HK-2 (cell line): Measurements from ENCODE around the gene NNT.
A peak's percentile ranks its signal among the peaks of the same experiment; 100 is the strongest.
"Not testable (repeated sequence)": the region's sequence is repeated elsewhere in the genome, so short reads cannot be mapped to it uniquely, and the experiment has no call there.

ENCODE experiments used
- DNase-seq: peaks from one replicate; pipeline ENCODE4 v3.0.0-alpha.2; 2018; ENCODE audit not compliant: unreplicated experiment

NNT gene

DNA sequence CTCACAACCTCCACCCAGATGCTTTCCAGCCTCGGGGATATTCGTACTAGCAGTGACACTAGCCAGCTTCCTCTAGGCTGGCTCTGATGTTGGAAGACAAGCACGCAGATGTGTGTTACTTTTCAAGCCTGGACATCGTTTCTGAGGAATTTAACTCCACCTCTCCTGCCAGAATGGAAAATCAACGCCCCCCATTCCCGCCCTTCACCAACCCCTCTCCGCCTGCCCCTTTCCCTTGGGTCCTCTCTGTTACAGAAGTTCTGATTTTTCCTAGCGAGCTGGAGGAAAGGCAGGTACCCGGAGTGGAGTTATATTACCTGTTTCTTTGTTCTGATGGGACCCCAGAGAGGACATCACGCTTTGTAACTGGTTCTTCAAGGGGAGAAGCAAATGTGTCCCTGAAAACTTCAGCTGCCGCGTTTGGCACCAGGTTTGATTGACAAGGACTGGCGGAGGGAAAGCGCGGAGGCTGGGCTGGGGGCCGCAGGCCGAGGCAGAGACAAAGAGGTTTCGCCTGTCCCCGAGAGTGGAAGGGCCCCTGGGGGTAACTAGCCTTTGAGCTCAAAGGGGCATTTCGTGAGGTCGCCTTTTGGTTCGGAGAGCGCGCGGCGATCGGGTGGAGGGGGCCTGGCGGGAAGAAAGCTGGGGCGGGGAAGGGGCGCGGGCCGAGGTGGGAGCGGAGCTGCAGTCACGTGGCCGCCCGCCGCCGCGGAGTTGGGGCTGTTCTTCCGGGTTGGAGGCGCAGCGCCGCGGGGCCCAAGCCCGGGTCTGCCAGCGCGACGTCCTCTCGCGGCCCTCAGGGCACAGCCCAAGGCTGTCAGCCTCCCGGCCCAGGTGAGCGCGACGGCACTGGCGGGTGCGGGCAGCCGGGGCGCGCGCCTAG, at the start of gene NNT:
TSS of gene NNT (plus strand) at position 720 of the 883 bp plus-strand sequence. CDS start 6,016 bp downstream, outside the sequence.
- peak; percentile 73 for DNase-seq

DNA sequence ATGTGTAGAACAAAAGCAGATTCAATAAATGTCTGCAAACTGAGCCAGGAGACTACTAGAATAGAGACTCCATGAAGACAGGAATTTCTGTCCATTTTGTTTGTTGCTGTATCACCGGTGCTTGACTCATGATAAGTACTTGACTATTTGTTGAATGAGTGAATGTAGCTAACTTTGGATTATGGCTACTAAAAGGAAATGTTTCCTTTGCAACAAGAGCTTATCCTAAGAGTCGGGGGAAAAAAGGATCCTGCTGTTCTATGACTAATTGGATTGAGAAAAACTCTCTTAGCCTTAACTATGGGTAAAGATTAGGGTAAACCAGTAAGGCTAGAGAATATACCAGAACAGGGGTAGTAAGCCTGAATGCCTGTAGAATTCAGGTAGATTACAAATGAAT, 49.6 kb upstream of the NNT start:
- DNase-seq = no peak

DNA sequence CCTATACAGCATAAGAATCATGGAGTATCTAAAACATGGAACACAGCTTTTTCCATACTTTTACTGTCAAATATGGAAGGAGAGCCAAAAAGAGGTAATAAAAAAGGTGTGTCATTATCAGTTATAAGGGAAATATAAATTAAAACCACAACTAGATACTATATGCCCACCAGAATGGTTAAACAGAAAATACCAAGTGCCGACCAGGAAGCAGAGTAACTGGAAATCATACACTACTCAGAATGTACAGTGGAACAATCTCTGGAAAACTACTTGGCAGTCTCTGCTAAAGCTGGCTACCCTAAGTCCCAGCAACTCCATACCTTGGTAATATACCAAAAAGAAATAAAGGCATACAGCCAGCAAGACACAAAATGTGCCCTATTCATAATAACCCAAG, 48.5 kb upstream of the NNT start:
- no peak for DNase-seq

DNA sequence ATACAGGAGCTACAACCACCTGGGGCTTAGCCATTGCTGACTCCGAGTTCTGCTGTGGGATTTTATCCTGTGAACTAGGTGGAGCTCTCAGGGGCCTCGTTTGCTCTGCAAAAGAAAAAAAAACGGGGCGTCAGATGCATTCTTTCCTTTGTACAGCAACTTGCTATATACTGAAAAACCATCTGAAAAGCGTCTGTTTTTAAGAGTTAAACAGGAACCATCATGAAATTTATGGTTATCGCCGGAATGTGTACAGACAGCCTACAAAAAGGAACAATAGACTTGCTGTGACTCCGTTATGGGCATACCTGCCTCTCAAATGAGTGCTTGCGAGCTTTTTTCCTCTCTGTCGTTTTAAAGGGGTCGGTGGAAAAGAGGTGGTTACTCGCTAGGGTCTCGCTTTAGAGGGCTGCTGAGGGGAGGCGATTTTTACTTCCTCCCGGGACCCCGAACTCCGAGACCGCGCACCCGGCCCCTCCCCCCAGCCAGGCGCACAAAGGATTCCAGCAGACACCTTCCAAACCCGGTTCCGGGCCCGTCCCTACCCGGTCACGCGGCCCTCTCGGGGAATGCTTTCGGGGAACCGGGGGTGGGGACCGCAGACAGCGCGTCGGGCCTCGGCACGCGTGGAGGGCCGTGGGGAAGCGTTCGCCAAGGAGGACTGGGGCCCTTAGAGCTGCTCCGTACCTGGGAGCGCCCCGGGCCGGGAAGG, 46.9 kb upstream of the NNT start:
- DNase-seq = peak; percentile 60

DNA sequence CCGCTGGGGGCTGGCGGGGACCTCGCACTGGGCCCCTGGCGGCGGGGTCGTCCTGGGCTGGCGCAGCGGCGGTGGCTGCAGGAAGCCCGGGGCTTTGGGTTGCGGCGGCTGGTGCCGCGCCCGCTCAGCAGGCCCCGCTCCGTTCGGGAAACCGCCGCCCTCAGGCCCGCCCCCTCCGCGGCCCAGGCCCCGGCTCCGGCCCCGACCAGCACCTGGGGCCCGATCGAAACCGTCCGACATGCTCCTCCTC, 46.4 kb upstream of the NNT start:
- not testable (repeated sequence) for DNase-seq

DNA sequence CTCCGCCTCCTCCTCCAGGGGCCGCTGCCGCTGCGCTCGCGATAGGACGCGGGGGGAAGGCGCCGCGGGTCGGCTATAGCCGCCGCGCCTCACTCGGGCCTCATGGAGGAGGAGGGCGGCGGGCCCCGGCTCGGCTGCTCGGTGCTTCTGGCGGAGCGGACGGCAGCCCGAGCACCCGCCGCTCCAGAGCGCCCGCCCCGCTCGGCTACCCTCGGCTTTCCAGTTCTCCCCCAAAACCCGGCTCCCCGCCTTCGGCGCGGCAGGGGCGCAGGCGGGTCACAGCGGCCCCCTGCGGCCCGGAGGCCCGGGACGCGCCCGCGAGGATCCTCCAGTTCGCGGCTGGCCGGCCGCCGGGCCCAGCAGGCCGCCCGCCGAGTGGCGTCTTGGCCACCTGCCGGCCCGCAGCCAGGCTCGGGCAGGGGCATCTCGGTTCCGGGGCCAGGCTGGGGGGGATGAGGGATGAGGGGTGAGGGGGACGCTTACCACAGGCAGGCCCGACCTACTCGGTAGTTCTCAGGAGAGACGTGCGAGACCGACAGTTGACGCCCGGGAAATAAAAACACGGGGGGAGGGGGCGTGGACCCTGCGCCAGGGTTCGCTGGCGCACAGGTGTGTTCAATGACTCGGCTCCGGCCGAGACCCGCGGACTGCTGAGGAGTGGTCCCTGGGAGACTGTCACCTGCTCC, 46.0 kb upstream of the NNT start, which contains the start of gene PAIP1:
TSS of gene PAIP1 (minus strand) at position 221 of the 686 bp plus-strand sequence. CDS start 231 bp downstream, outside the sequence.
- peak; percentile 85 for DNase-seq

DNA sequence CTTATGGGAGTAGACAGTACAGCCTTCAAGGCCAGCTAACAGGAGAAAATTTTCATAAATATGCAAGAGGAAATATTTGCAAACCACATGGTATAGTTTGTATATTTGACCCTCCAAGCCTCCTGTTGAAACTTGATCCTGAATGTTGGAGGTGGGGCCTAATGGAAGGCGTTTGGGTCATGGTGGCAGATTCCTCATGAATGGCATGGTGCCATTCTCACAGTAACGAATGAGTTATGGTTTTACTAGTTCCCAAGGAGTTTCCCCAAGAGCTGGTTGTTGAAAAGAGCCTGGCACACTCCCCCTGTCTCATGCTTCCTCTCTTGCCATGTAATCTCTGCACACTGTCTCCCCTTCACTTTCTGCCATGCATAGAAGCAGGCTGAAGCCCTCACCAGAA, 42.9 kb upstream of the NNT start:
- no peak for DNase-seq

DNA sequence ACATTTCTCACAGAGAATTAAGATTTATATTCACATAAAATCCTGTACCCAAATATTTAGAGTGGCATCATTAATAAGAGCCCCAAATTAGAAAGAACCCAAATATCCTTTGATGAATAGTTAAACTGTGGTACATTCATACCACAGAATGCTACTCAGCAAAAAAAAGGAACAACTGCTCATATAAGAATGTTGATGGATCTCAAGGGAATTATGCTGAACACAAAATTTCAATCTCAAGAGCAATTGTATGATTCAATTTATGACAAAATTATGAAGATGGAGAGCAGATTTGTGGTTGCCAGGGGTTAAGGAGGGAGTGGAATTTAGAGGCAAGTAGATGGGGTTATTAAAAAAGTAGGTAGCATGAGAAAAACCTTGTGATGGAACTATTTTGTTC, 41.6 kb upstream of the NNT start:
- DNase-seq = no peak

DNA sequence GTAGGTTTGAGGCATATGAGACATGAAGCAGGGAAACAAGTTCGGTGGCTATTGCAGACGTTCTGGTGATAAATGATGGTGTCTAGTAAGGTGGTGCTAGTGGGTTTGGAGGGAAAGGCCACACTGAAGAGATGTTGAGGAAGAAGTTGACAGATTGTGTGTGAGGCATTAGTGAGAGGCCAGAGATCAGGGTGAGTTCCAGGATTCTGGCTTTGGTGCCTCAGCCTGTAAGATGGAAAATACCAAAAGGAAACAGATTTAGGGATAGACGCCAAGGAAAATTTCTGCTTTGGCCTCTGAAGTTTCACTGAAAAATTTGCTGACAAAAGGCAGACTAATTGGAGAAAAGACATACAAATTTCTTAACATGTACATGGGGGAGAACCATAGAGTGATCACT, 39.7 kb upstream of the NNT start:
- DNase-seq = no peak

DNA sequence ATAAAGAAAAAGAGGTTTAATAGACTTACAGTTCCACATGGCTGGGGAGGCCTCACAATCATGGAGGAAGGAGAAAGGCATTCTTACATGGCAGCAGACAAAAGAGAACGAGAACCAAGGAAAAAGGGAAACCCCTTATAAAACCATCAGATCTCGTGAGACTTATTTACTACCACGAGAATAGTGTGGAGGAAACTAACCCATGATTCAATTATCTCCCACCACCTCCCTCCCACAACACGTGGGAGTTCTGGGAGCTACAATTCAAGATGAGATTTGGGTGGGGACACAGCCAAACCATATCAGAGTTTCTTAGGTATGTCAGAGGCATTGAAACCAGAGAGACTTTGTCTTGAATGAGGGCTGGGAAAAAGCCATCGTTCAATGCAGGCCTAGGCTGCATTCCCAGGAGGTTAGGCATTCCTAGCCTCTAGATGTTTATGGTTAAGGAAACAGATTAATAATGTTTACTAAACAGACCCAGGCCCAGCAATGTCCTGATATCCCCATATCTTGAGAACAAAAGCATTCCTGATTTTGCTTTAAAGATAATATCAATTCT, 38.6 kb upstream of the NNT start:
- DNase-seq = no peak

DNA sequence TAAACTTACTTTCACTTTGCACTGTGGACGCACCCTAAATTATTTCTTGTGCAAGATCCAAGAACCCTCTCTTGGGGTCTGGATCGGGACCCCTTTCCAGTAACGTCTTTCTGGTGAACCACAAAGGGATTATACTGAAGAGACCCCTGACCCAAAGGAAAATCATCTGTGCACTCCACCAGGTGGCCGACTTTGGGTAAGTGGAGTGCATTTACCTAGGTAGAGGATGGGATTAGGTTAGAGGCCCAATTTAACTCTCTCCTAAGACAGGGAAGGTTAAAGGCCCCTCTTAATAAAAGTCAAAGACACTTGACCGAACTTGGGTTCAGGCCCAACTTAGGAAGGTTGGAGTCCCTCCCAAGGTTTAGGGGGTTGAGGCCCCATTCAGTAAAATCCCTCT, 37.9 kb upstream of the NNT start:
- DNase-seq = no peak

DNA sequence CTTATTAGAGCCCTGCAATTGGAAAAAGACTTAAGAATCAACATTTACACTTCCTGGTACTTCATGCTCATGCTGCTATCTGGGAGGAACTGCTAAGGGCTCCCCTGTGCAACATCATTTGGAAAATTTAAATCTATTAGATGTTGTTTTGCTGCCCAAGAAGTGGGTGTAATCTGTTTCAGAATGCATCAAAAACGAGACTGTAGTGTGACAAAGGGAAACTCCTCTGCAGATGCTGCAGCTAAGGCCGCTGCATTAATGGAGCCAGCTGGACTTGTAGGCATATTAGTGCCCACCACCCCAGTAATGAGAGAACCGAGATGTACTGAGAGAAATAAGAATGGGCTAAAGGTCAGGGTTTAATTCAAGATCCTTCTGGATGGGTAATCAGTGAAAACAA, 35.0 kb upstream of the NNT start:
- DNase-seq = no peak

DNA sequence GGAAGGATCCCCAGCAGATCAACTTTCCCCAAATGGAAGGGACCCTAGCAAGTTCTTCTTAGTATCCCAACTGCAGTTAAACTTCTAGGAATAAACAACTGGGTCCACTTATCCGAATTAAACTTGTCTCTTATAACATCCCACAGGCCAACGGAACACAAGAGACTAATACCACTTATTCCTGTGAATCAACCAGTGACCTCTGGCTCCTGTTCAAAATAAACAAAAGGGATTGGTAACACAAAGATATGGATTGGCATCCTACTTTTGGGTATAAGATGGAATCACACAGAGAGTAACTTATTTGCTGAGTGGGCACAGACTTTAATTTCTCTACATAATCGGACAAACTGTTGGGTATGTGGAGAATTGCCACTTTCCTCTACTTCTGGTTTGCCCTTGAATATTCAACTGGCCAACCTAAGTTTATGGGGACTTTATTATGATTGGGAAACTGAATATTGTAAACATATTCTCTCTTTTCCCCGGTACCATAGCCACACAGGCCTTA, 33.7 kb upstream of the NNT start:
- no peak for DNase-seq

DNA sequence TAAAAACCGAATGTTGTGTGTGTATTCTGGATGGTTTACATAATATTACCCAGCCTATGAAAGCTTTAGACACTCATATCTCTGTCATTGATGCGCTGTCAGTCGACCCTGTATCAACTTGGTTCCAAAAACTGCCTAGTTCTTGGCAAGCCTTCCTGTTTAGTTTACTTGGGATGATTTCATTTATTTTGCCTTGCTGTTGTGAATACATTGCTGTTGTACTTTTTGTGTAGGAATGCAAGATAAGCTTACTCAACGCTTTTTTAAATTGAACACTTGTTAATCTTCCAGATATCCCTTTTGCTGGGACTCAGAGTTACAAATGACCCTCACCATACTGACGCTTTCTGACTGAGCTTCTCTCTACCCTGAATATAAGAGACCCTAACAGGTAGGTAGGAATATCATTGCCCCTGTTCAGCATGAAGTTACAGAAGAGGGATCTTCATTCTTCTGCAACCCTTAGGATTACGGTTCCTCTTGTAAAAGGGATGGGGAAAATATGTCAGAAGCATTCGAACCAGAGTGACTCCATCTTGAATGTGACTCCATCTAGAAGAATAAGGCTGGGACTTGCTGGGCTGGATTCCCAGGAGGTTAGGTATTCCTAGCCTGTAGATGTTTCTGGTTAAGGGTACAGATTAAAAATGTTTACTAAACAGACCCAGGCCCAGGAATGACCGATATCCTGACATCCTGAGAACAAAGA, 32.4 kb upstream of the NNT start:
- no peak for DNase-seq

DNA sequence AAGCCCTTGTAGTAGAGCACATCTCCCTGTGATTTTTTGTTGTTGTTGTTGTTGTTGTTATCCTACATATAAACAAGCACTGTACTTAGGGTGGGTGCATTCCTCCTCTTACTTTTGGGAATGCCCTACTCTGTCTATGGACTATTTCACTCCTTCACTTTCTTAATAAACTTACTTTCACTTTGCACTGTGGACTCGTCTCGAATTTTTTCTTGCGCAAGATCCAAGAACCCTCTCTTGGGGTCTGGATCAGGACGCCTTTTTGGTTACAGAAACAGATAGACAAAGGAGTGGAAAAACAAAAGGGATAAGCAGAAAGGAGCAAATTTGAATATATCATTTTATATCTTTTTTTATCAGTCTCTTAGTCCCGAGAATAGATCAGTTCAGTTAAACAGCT, 31.7 kb upstream of the NNT start:
- DNase-seq = no peak

DNA sequence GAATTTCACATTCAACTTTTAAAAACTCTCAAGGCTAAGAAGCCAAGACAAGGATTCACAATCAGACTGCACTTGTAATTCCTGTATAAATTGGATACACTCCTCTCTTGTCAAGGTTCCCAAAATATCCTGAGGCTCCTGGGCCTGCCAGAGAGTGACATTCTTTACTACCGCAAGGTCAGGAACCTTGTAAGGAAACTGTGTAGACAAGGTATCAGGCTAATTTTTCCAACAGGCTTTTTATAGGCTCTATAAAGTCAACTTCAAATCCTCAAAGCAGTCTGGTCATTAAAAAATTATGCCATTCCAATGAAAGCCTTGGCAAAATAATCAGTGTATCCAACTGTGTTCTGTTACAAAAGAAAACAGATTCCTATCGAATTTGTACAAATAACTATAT, 30.6 kb upstream of the NNT start:
- DNase-seq = no peak

DNA sequence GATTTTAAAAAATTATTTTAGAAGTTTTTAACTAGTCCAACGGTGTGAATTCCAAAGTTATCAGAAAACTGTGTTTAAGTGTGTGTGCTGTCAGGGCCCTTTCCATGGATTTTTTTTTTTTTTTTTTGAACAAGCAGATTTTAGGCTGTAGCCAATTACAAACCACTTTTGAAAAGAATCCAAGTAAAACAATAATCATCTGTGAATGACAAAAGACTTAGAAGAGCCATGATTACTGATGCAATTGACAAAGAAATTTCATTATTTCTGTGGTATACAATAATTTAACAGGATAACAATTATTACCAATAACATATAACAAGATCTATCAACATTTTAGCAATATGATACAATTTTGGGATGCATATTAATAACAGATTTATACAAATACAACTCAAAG, 29.9 kb upstream of the NNT start:
- DNase-seq = no peak

DNA sequence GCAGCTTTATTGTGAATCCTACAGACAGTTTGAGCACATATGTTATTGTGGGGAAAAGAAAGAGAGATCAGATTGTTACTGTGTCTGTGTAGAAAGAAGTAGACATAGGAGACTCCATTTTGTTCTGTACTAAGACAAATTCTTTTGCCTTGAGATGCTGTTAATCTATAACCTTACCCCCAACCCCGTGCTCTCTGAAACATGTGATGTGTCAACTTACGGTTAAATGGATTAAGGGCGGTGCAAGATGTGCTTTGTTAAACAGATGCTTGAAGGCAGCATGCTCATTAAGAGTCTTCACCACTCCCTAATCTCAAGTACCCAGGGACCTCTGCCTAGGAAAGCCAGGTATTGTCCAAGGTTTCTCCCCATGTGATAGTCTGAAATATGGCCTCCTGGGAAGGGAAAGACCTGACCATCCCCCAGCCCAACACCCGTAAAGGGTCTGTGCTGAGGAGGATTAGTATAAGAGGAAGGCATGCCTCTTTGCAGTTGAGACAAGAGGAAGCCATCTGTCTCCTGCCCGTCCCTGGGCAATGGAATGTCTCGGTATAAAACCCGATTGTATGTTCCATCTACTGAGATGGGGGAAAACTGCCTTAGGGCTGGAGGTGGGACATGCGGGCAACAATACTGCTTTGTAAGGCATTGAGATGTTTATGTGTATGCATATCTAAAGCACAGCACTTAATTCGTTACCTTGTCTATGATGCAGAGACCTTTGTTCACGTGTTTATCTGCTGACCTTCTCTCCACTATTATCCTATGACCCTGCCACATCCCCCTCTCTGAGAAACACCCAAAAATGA, 22.4 kb upstream of the NNT start:
- DNase-seq = not testable (repeated sequence)

DNA sequence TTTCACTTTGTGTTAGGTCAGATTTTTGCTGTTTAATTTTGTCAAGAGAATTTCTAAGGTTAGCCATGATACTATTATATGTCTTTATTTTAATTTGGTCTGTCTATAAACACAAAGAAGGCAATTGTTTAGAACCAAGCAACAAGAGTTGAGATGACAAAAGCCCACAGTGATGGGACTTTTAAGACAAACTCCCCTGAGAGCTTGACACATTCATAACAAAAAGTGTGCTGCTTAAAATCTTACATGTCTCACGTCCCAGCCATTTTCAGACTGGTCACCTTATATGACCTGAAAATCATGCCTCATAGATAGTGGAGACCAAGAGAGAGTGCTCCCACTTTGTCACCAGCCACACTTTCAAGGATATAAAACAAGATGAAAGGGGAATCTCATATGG, 21.6 kb upstream of the NNT start:
- DNase-seq = no peak

DNA sequence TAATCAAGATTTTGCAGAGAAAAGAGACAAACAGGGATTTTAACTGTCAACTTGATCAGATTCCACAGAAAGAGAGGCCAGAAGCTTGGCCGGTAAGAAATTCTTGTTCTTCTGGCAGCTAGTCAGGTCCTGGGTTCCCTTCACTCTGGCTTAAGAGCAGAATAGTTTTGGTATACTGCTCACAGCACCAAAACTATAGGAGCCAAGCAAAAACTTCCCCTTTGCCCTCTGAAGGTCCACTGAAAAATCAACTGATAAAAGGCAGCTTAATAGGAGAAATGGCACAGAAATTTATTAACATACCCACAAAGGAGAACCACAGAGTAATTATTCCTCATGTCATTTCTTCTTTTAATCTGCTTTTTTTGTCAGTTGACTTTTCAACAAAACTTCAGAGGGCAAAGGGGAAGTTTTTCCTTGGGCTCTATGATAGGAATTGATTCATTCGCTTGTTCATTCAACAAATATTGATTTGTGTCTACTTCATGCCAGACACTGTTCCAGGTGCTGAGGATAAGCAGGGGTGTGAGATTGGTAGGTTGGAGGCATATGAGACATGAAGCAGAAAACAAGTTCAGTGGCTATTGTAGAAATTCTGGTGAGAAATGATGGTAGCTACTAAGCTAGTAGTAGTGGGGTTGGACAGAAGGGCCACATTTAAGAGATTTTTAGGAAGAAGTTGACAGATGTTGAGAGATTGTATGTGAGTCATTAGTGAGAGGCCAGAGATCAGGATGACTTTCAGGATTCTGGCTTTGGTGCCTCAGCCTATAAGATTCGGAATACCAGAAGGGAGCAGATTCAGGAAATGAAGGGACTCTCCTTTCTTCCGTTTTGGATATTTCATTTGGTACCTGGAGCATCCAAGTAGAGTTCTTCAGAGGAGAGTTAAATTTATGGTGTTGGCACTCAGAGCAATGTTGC, 20.6 kb upstream of the NNT start:
- DNase-seq = no peak
